Naive thymus-derived CD4-positive, alpha-beta T cell (primary cell): ENCODE results near the gene BBS5. TPM values are rescaled to one million over a fixed set of nuclear protein-coding genes. Genes with fewer than 3 reads are reported as not detected.
"Not testable (repeated sequence)": the region's sequence is repeated elsewhere in the genome, so short reads cannot be mapped to it uniquely, and the experiment has no call there.

Experiments used
- ATAC-seq: fragments of 150-1000 bp; cut with Tn5 transposase; 2 replicates; pipeline ENCODE4 v1.10.0; 2021; ENCODE audit warnings: mild to moderate bottlenecking, moderate library complexity
- CTCF ChIA-PET: fragments of 350-600 bp; sonication (Branson Sonifier 250); formaldehyde crosslinking; loops from one replicate; lab custom pipeline; 2021; ENCODE audit warnings: antibody characterized with exemption; lab: Charles Lee
- POLR2A ChIA-PET: fragments of 350-600 bp; sonication (Branson Sonifier 250); formaldehyde crosslinking; loops from one replicate; lab custom pipeline; 2021; ENCODE audit warnings: antibody characterized with exemption, inconsistent platforms; lab: Charles Lee
- DNase-seq, 9 donors: peaks; one replicate each; pipeline versions ENCODE4 v3.0.0 to v3.0.0-alpha.2; 2020 to 2022; ENCODE audit warnings: mixed read lengths in 1 of 9
- H3K27ac ChIP-seq: one replicate; pipeline ENCODE4 v1.7.0; 2013; ENCODE audit warnings: mild to moderate bottlenecking, low read depth, low read length, moderate library complexity
- H3K27me3 ChIP-seq, 2 donors: one replicate each; pipeline ENCODE4 v1.7.0; 2013; ENCODE audit warnings: low read length in 2 of 2, mild to moderate bottlenecking in 2 of 2, moderate library complexity in 2 of 2; ENCODE audit not compliant: control insufficient read depth in 2 of 2, insufficient read depth in 2 of 2
- H3K36me3 ChIP-seq, 3 experiments: 1 replicate in 2 of 3; 2 replicates in 1 of 3; pipeline ENCODE4 v1.7.0; 2013; ENCODE audit warnings: low read length in 3 of 3, mild to moderate bottlenecking in 3 of 3, moderate library complexity in 1 of 3; ENCODE audit not compliant: insufficient read depth in 3 of 3, control insufficient read depth in 2 of 3
- H3K4me1 ChIP-seq, 2 donors: one replicate each; pipeline ENCODE4 v1.7.0; 2013; ENCODE audit warnings: low read length in 2 of 2, mild to moderate bottlenecking in 2 of 2, moderate library complexity in 1 of 2; ENCODE audit not compliant: control insufficient read depth in 2 of 2, insufficient read depth in 2 of 2
- H3K4me3 ChIP-seq: 2 replicates; pipeline ENCODE4 v1.7.0; 2013; ENCODE audit warnings: mild to moderate bottlenecking, low read length
- H3K9me3 ChIP-seq, 3 experiments: 1 replicate in 2 of 3; 2 replicates in 1 of 3; pipeline ENCODE4 v1.7.0; 2013; ENCODE audit warnings: low read length in 3 of 3; ENCODE audit not compliant: control insufficient read depth in 2 of 3
- H3K27ac Mint-ChIP-seq, 9 donors: one replicate each; pipeline ENCODE4 v1.8.0; 2020 to 2022; ENCODE audit warnings: mixed read lengths in 9 of 9, mild to moderate bottlenecking in 8 of 9, moderate library complexity in 5 of 9, inconsistent platforms in 2 of 9
- H3K27me3 Mint-ChIP-seq, 5 donors: one replicate each; pipeline ENCODE4 v1.8.0; 2021 to 2022; ENCODE audit warnings: mixed read lengths in 5 of 5, mild to moderate bottlenecking in 1 of 5
- H3K36me3 Mint-ChIP-seq, 5 donors: one replicate each; pipeline ENCODE4 v1.8.0; 2020 to 2022; ENCODE audit warnings: mixed read lengths in 5 of 5, mild to moderate bottlenecking in 3 of 5, inconsistent platforms in 1 of 5
- H3K4me1 Mint-ChIP-seq, 7 donors: one replicate each; pipeline ENCODE4 v1.8.0; 2020 to 2022; ENCODE audit warnings: mixed read lengths in 7 of 7, mild to moderate bottlenecking in 3 of 7, inconsistent platforms in 1 of 7
- H3K4me3 Mint-ChIP-seq, 10 donors: one replicate each; pipeline ENCODE4 v1.8.0; 2020 to 2022; ENCODE audit warnings: mild to moderate bottlenecking in 10 of 10, mixed read lengths in 10 of 10, moderate library complexity in 6 of 10, inconsistent platforms in 2 of 10
- H3K9me3 Mint-ChIP-seq, 11 donors: one replicate each; pipeline ENCODE4 v1.8.0; 2020 to 2022; ENCODE audit warnings: mixed read lengths in 11 of 11, mild to moderate bottlenecking in 4 of 11, inconsistent platforms in 1 of 11, moderate library complexity in 1 of 11
- intact Hi-C, 2 donors: fragments of 100-400 bp; cut with micrococcal nuclease; formaldehyde crosslinking; loops; one replicate each; pipeline ENCODE4 v1.15.1; 2023
- polyA plus RNA-seq, 2 donors: library from polyadenylated mRNA; unstranded; fragments of 300-500 nt; fragmentation: Illumina TruSeq; gene quantifications; one replicate each; pipeline ENCODE4 v1.2.3, GENCODE V29; 2021
- total RNA-seq, 6 experiments: library from RNA in 5 of 6; stranded (reverse) in 5 of 6; gene quantifications; 1 replicate in 5 of 6; 2 replicates in 1 of 6; pipeline ENCODE4 v1.2.3 and lab custom pipeline; 2021 to 2026

Gene BBS5
- total and polyA plus RNA-seq, 7 experiments from 2014 or later, result 1.3 to 3.8 (median 2.3) TPM

GRCh38 chr2:169510496-169510895, 31.2 kb downstream of the BBS5 start:
- Histone ChIP-seq H3K9me3 (no peaks in the 10 kb centered on the region), H3K27ac (no peak overlapping the region), H3K36me3 (no peaks in the 10 kb centered on the region), H3K4me3 (no peak overlapping the region), H3K4me1 (no peaks in the 10 kb centered on the region), H3K27me3 (no peaks in the 10 kb centered on the region)
- Mint-ChIP-seq H3K9me3 (no peaks in the 10 kb centered on the region), H3K27me3 (peaks cover 0 to 4% (median 0%) of the 10 kb centered on the region in 5 donors), H3K4me1 (no peaks in the 10 kb centered on the region), H3K36me3 (peaks cover 0 to 10% (median 0%) of the 10 kb centered on the region in 5 donors), H3K27ac (no peak overlapping the region), H3K4me3 (no peak overlapping the region)
- POLR2A ChIA-PET, result no interaction called here
- no peak for DNase-seq
- CTCF ChIA-PET, result no interaction called here
- intact Hi-C loops, result no loop called here
- no peak for ATAC-seq

GRCh38 chr2:169511818-169512217, 32.5 kb downstream of the BBS5 start:
- intact Hi-C loops, result no loop called here
- ChIA-PET POLR2A (no interaction called here), CTCF (no interaction called here)
- H3K27ac Mint-ChIP-seq, result no peak overlapping the region
- Histone ChIP-seq H3K27me3 (no peaks in the 10 kb centered on the region), H3K9me3 (no peaks in the 10 kb centered on the region), H3K4me3 (no peak overlapping the region), H3K36me3 (no peaks in the 10 kb centered on the region), H3K4me1 (no peaks in the 10 kb centered on the region), H3K27ac (no peak overlapping the region)
- no peak for DNase-seq
- no peaks in the 10 kb centered on the region for H3K4me1 Mint-ChIP-seq
- H3K36me3 Mint-ChIP-seq, result peaks cover 0 to 10% (median 0%) of the 10 kb centered on the region in 5 donors
- H3K27me3 Mint-ChIP-seq, result peaks cover 0 to 4% (median 0%) of the 10 kb centered on the region in 5 donors
- ATAC-seq, result no peak
- no peaks in the 10 kb centered on the region for H3K9me3 Mint-ChIP-seq
- no peak overlapping the region for H3K4me3 Mint-ChIP-seq

- H3K36me3 Mint-ChIP-seq, result peaks cover 0 to 5% (median 0%) of the 10 kb centered on the region in 5 donors
- DNase-seq, result no peak
- CTCF ChIA-PET, result no interaction called here
- no peak for ATAC-seq
- H3K27ac Mint-ChIP-seq, result no peak overlapping the region
- intact Hi-C loops, result no loop called here
- Histone ChIP-seq H3K36me3 (no peaks in the 10 kb centered on the region), H3K4me1 (no peaks in the 10 kb centered on the region), H3K4me3 (no peak overlapping the region), H3K27ac (no peak overlapping the region), H3K9me3 (no peaks in the 10 kb centered on the region), H3K27me3 (no peaks in the 10 kb centered on the region)
- POLR2A ChIA-PET, result no interaction called here
- no peak overlapping the region for H3K4me3 Mint-ChIP-seq
- no peaks in the 10 kb centered on the region for H3K4me1 Mint-ChIP-seq
- no peaks in the 10 kb centered on the region for H3K9me3 Mint-ChIP-seq
- peaks cover 0 to 4% (median 0%) of the 10 kb centered on the region in 5 donors for H3K27me3 Mint-ChIP-seq
Measured at GRCh38 chr2:169512525-169512924, 33.2 kb downstream of the BBS5 start.

- no peak overlapping the region for H3K27ac Mint-ChIP-seq
Measured at GRCh38 chr2:169513094-169513493, 33.8 kb downstream of the BBS5 start.

GRCh38 chr2:169513926-169514325, 34.6 kb downstream of the BBS5 start:
- Mint-ChIP-seq H3K27ac (no peak overlapping the region), H3K9me3 (no peaks in the 10 kb centered on the region), H3K4me1 (no peaks in the 10 kb centered on the region), H3K4me3 (no peak overlapping the region), H3K36me3 (peaks cover 0 to 5% (median 0%) of the 10 kb centered on the region in 5 donors), H3K27me3 (peaks cover 0 to 4% (median 0%) of the 10 kb centered on the region in 5 donors)
- H3K4me1 ChIP-seq, result no peaks in the 10 kb centered on the region
- ChIA-PET POLR2A (no interaction called here), CTCF (no interaction called here)
- H3K27me3 ChIP-seq, result no peaks in the 10 kb centered on the region
- intact Hi-C loops, result no loop called here
- no peaks in the 10 kb centered on the region for H3K9me3 ChIP-seq
- no peak overlapping the region for H3K27ac ChIP-seq
- no peak for ATAC-seq
- H3K4me3 ChIP-seq, result no peak overlapping the region
- H3K36me3 ChIP-seq, result no peaks in the 10 kb centered on the region
- DNase-seq, result no peak

More at GRCh38 chr2:169513094-169513493, 33.8 kb downstream of the BBS5 start:
- intact Hi-C loops, result no loop called here
- ChIA-PET POLR2A (no interaction called here), CTCF (no interaction called here)
- Mint-ChIP-seq H3K27me3 (peaks cover 0 to 4% (median 0%) of the 10 kb centered on the region in 5 donors), H3K4me3 (no peak overlapping the region), H3K36me3 (peaks cover 0 to 5% (median 0%) of the 10 kb centered on the region in 5 donors), H3K9me3 (no peaks in the 10 kb centered on the region), H3K4me1 (no peaks in the 10 kb centered on the region)
- Histone ChIP-seq H3K4me3 (no peak overlapping the region), H3K36me3 (no peaks in the 10 kb centered on the region), H3K27me3 (no peaks in the 10 kb centered on the region), H3K4me1 (no peaks in the 10 kb centered on the region), H3K27ac (no peak overlapping the region), H3K9me3 (no peaks in the 10 kb centered on the region)
- DNase-seq (no peak), ATAC-seq (no peak)

- H3K9me3 ChIP-seq, H3K4me3 Mint-ChIP-seq, intact Hi-C loops, H3K4me1 Mint-ChIP-seq, H3K36me3 ChIP-seq, H3K4me1 ChIP-seq, ATAC-seq, H3K27me3 Mint-ChIP-seq, H3K27me3 ChIP-seq, H3K27ac ChIP-seq, DNase-seq, H3K36me3 Mint-ChIP-seq, POLR2A ChIA-PET, H3K27ac Mint-ChIP-seq, H3K9me3 Mint-ChIP-seq, CTCF ChIA-PET, H3K4me3 ChIP-seq: not testable (repeated sequence)
Measured at GRCh38 chr2:169514758-169515157, 35.5 kb downstream of the BBS5 start.

- POLR2A ChIA-PET, H3K4me3 Mint-ChIP-seq, H3K4me1 ChIP-seq, H3K36me3 ChIP-seq, H3K27me3 Mint-ChIP-seq, H3K36me3 Mint-ChIP-seq, CTCF ChIA-PET, H3K27ac Mint-ChIP-seq, H3K27me3 ChIP-seq, H3K4me3 ChIP-seq, H3K9me3 ChIP-seq, intact Hi-C loops, H3K4me1 Mint-ChIP-seq, DNase-seq, H3K9me3 Mint-ChIP-seq, ATAC-seq, H3K27ac ChIP-seq: not testable (repeated sequence)
Measured at GRCh38 chr2:169516488-169516995, 37.2 kb downstream of the BBS5 start.
